ENCODE measurements around the gene MAPK13.
"Not testable (repeated sequence)": the region's sequence is repeated elsewhere in the genome, so short reads cannot be mapped to it uniquely, and the experiment has no call there.

The MAPK13 gene

DNA sequence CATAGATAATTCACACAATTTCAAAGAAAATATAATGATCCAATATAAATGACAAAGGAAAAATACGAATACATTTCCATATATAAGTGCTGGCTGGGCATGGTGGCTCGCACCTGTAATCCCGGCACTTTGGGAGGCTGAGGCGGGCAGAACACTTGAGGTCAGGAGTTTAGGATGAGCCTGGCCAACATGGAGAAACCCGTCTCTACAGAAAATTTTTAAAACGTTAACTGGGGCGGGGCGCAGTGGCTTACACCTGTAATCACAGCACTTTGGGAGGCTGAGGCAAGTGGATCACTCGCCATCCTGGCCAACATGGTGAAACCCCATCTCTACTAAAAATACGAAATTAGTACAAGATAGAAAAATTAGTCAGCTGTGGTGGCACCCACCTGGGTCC, 14.9 kb upstream of the MAPK13 start:
- no peak for DNase-seq

GRCh38 chr6:36116066-36116864, 14.0 kb upstream of the MAPK13 start:
- no peak for DNase-seq

GRCh38 chr6:36116943-36117342, 13.4 kb upstream of the MAPK13 start:
- DNase-seq = no peak

DNA sequence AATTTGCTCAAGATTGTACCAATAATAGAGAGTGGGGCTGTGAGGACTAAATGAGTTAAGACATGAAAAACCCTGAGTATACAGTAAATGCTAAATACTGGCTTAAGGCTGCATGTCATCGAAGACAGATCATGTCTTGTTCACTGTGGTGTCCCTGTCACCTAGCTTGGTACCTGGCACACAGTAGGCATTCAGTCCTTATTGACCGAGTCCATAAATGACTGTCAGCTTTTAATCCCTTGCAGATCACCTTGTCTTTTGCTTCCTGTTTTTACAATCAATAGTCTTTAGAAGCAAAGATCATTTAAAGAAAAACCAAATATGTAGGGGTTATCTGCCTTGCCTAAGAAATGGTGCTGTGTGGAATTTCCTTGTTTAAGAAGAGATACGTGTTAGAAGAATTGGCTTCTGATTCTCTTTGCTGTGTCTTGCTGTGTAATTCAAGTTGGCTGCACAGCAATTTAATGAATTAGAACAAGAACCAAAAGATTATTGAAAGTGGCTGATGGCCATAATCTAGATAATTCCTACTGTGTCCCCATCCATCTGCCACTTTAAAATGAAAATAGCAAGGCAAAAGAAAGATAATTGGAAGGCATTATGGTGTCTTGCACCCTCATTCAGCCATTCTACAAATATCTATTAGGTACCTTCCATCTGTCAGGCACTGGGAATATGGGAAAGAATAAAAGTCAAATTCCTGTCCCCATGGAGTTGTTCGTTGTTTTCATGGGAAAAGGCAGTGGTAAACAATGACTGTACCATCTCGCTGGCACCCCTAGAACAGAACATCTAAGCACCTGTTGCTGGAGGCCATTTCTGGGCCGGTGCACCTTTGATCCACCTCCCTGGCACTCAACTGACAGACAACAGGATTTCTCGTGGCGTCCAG, 12.4 kb upstream of the MAPK13 start:
- no peak for DNase-seq

DNA sequence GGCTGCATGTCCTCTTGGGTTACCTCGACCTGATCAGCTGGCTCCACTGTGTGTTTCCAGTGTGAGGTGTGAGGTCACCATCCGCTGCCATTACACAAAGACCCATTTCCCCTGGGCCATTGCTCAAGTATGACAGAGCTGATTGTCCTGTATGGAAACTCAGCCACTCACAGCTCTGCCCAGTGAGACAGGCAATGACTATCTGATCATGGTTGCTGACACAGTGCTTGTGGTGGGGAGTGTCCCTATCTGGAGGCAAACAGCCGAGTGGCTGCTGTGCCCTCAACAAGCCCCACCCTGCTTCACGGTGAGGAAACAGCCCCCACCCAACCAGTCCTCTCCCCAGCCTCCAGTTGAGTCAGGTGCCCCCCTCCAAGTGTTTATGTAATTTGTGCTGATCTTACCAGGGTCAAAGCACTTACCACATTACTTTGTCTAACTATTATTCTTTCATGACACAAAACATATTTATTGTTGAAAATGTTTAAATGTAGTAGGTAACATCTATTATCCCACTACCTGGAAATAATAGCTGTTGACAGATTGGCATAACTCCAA, 11.7 kb upstream of the MAPK13 start:
- peak; percentile 73 for DNase-seq

- no peak for DNase-seq
These were observed 11.1 kb upstream of the MAPK13 start for GRCh38 chr6:36119209-36119608.

DNA sequence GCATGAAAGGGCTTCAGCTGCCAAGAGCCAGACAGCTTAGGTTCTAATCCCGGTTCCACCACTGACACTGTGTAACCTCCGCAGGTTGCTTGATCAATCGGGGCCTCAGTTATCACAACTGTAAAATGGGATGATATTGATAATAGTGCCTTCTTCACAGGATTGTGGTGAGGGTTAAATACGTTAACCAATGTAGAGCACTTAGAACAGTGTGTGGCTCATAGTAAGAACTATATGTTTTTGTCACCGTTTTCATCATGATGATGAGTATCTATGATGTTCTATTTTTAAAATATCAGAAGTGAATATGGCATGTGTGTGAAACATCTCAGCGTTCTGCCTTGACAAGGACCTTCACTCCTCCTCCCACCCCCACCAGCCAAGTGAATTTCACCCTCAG, 10.3 kb upstream of the MAPK13 start:
- no peak for DNase-seq

- DNase-seq = peak; percentile 83
These were observed 9.8 kb upstream of the MAPK13 start for GRCh38 chr6:36120539-36120938.

GRCh38 chr6:36120979-36121786, 9.1 kb upstream of the MAPK13 start:
- peak; percentile 73 for DNase-seq

DNA sequence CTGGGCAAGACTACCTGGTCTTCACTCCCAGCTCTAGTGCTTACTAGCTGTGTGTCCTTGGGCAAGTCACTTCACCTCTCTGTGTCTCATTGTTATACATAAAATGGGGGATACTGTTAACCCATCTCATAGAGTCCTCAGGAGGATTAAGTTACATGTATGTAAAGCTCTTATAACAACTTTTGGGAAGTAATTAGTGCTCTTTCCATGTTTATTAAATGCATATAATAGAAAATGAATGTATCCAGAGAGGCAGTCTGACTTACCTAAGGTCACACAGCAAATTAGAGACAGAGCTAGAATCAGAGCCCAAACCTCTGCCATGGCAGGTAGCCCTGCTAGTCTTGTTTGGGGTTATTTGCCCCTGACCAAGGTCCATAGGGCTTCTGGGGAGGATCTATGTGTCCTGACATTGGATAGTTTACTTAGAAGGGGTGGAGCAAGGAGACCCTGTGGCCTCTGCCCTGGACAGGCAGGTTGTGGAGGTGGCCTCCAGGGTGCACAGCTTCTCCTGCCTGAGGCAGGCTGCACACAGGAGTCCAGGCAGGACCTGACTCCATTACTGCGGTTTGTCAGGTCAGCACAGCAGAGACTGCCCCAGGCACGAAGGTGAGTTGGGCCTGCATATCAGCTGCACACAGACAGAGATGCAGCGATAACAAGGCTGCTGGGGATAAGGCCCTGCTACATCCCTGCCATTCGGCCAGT, 8.4 kb upstream of the MAPK13 start:
- DNase-seq = no peak

DNA sequence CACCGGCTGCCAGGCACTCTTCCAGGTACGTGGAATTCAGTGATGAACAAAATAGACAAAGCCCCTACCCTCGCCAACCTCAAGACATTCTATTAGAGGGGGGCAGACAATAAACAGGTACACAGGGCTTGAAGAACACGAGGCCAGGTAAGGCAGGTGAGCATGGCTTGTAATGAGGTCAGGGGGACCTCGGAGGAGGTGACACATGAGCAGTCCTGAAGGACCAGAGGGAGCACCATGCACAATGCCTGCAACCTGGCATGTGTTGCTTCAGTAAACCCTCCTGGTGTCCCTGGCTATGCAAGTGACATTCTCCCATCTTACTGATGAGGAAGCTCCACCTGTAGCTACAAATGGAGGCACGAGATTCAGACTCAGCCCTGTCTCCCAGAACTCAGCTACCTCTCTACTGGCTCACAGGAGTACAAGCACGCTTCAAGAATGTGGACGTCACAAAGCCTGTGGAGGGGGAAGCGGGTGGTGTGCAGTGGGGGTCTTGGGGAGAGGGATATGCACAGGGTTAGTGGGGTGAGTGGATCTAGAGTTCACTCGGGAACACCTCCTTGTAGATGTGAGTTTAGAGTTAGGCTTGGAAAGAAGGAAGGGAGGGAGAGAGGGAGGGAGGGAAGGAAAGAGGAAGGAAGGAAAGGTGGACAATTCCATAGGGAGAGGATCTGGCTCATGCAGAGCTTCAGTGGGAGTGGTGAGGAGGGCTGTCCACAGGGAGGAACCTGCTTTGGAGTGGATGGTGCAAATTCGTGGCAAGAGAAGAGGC, 7.6 kb upstream of the MAPK13 start:
- DNase-seq = no peak

DNA sequence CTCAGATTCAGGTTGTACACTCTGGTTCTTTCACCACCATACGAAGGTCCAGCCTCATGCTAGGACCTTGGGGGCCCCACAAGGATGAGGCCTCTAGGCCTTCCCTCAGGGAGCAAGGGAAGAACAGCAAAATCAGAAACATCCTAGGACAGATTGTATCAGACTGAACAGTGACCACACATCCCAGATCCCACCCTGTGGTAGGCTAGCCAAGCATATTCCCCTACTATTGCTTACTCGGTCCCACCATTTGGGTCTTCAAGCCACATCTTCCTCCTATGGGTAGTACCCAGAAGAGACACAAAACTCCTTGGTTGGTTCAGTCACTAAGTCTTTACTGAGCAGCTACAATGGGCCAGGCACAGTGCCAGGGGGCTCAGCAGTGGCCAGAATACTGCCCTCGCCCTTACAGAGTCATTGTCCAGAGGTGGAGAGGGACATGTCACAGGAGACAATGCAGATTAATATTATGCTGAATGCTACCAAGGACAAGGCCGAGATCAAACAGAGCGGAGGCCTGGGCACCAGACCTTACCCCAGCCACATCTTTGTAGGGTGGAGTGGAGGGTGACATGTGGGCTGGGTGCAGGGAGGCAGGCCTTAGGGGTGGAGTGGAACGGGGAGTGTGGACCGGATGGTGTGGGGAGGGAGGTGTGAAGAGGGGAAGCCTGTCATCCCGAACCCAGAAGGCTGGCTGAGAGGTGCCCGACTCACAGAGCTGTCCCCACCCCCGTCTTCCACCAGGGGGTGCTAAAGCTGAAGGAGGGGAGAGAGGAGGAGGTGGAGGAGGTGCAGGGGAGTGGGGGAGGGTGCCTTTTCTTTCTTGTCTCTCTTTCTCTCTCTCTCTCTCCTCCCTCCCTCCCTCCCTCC, 6.8 kb upstream of the MAPK13 start:
- DNase-seq = peak; percentile 92

DNA sequence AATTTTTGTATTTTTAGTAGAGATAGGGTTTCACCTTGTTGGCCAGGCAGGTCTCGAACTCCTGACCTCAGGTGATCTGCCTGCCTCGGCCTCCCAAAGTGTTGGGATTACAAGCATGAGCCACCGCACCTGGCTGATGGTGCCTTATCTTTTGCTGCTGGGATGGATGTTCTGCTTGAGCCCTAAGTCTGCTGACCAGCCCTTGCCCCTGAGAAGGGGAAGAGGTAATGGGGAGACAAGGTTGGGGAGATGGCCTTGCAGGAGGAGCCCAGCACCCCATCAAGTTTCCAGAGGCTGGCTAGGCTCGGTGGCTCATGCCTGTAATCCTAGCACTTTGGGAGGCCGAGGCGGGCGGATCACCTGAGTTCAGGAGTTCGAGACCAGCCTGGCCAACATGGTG, 6.0 kb upstream of the MAPK13 start:
- DNase-seq = not testable (repeated sequence)

GRCh38 chr6:36124881-36125280, 5.4 kb upstream of the MAPK13 start:
- no peak for DNase-seq

DNA sequence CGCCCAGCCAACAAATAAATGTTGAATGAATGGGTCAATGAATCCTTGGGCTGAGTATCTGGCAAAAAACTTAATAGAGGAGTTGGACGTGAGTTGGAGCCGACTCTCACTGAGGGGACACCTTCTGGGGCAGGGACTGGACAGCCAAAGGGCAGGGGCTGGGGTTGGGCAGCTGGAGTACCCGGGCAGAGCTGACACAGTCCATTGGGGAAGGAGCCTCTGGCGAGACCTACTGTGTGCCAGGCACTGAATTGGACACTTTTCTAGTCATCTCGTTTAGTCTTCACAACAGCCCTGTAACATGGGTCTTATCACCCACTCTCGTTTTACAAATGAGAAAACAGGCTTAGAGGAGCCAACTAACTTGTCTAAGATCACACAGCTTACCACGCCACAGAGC, 4.7 kb upstream of the MAPK13 start:
- DNase-seq = no peak

DNA sequence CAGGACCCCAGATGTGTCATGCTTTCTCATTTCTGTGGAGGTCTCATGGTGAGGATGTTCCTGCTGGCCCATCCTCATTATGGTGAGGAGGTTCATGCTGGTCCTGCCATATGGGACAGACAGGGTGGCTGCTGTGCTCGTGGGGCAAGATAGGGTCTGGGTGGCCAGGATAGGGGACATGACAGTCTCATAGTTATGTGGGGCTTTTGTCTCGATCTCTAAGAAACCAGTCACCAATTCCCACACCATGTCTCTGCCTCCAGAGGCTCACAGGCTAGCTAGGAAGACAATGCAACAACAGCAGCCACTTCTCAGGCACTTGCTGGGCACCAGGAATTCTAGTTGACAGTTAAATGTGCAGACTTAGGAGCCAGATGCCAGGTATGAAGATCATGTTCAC, 4.2 kb upstream of the MAPK13 start:
- DNase-seq = no peak

GRCh38 chr6:36126553-36127458, 3.5 kb upstream of the MAPK13 start:
- DNase-seq = peak; percentile 11

DNA sequence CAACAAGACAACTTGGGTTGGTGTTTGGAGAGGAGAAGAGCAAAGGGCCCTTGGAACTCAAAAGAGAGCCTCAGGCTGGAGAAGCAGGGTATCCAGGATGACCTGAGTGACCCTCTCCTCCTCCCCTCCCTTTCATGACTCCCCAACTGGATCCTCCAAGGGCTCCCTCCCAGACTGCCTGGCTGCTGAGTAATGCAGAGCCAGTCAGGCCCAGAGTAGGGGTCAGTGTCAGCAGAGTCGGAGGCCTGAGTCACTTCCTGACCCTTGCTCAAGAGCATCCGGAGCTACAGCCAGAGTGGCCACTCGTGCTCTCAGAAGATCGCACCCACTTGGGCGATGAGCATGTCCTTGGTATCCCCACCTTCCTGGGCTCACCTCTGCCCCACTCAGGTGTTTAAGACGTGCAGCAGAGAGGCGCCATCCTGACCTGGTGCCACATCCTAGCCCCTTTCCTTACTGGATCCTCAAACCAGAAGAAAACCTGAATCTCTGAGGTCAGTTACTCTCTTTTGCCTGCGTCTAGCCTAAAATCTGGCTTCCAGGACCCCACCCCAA, 2.8 kb upstream of the MAPK13 start:
- DNase-seq = no peak

- DNase-seq = no peak
These were observed 2.2 kb upstream of the MAPK13 start for GRCh38 chr6:36128073-36128472.

Measured in CD4-positive, alpha-beta T cell treated with Interleukin-6 for 4 hours (primary cell).